Measurements from ENCODE around the gene SMARCD3.

DNA sequence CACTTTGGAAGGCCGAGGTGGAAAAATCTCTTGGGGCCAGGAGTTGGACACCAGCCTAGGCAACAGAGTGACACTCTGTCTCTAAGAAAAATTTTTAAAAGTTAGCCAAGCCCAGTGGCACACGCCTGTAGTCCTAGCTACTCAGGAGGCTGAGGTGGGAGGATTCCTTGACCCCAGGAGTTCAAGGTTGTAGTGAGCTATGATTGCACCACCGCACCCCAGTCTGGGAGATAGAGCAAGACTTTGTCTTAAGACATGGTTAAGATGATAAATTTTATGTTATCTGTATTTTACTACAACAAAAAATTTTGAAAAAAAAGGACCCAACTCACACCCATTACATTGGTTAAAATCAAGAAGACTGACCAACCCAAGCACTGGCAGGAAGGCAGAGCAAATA lies 44.4 kb upstream of the SMARCD3 start:
- TF ChIP-seq POLR2AphosphoS5 (IDR thresholded peaks at IDR 0.05) (no peak), CTCF (IDR thresholded peaks at IDR 0.05; ENCODE audit: poor library complexity, severe bottlenecking) (no peak), EP300 (conservative IDR thresholded peaks at IDR 0.05; ENCODE audit: poor library complexity, severe bottlenecking) (no peak), EZH2 (IDR thresholded peaks at IDR 0.05; ENCODE audit: borderline replicate concordance, insufficient read depth, low read length, poor library complexity, severe bottlenecking) (no peak)
